Activated CD4-positive, alpha-beta T cell treated with anti-CD3 and anti-CD28 coated beads for 1 hour (primary cell): ENCODE data around the gene PPP1R15B.

ENCODE experiments used
- DNase-seq: peaks from one replicate; pipeline ENCODE4 v3.0.0-alpha.2; 2020

Gene PPP1R15B

DNA sequence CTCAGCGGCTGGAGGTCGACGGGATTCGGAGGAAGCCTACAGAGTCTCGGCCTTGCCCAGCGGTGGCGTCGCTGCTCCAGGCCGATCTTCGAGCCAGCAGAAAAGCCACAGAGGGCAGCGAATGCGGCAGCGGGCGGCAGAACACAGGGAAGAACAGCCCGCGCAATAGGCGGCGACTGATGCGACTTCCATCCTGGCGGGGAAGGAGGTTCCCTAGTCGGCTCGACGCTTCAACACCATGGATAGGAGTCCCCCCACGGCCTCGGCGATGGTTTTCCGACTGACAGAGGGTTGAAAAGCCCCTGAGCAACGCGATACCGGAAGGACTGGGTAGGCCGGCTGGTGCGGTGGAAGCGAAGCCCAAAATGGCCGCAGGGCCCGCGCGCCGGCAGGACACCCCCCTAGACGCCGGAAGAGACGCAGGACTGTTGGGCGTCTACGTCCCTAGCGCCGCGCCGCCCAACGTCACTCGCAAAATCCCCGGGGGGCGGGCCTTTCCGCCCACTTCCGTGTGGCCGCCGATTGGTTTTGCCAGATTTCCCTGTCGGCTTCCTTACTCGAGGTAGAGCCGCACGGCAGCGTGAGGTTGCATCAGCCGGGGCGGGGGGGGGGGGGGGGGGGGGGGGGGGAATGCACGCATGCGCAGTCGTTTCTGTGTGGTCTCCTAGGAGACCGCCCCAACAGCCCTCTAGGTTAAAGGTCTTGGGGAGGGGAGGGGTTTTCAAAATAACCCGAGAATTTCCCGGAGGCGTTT, at the start of gene PPP1R15B:
Gene PPP1R15B (minus strand): TSS at position 367 of the 754 bp plus-strand sequence. CDS start 406 bp downstream, outside the sequence.
- DNase-seq: peak; percentile 97

DNA sequence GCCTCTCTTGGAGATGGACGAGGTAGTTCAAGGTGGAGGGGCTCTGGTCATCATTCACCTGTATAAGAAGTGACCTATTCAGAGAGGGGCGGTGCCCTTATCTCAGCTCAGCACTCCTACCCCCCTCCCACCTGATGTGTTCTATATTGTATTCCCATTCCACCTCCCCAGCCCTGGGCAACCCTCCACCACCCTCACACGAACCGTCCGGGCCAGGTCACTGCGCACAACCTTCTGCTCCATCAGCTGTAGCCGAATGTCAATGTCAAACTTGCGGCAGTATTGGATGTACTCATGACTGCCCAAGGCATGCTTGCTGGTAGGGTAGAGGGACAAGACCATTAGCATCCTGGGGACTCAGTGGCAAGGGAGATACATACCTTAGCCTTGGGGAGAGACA, 48.7 kb upstream of the PPP1R15B start:
- no peak for DNase-seq

DNA sequence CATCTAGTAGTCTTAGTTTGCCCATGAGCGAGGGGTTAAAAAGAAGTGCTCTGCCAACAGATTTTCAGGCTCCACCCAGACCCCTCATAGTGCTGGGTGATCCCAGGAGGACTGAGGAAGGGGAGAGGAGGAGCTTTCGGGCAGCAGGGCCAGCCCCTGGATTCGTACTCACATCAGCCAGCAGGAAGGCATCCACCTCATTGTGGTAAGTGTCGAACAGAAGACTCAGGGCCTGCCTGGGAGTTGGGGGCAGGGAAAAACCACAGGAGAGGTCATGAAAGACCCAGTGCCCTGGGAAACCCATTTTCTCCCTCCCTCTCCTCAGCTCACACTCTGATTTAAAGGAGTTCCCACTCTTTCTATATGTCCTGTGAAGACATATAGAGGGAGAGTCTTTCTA, 48.1 kb upstream of the PPP1R15B start:
- DNase-seq: no peak

DNA sequence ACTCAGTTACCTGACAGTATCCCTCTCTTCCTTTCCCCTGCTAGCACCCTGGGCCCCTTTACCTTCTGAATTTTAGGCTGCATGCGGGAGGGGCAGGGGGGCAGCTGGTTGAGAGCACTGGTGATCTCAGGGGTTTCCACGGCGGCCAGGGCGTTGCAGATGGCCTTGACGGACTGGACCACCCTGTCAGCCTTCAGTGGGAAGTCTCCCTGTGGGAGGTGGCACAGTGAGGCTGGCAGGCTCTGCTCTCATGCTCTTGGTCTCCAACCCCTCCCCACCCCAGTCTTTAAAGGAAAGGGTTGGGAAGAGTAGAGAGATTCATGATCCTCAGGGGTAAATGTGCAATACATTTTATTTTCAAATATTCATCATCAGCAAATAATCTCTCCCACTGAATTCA, 46.0 kb upstream of the PPP1R15B start:
- no peak for DNase-seq

DNA sequence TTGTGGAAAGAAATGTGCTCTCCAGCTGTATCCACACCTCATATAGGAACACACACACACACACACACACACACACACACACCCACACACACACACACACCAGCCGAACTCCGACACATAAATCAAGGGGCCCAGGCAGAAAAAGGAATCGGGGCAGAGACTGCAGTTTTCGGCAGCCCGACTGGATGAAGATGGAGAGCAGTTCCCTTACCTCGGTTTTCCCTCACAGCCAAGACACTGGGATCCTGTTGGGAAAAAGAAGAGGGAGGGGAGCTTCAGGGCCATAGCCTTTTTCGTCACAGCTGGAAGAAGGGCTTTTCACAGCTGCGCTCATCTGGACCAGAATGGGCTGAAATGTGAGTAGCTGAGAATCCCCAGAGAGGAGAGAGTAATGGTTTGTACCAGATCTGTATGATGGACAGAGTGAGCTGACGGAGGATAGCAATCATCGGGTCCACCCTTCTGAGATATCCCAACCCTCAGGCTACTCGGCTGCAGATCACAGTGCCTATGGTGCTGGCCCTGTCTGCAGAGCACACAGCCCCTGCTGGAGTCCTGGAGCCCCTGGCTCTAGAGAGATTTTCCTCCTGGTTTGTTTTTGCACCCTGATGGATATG, 45.3 kb upstream of the PPP1R15B start:
- DNase-seq: no peak

DNA sequence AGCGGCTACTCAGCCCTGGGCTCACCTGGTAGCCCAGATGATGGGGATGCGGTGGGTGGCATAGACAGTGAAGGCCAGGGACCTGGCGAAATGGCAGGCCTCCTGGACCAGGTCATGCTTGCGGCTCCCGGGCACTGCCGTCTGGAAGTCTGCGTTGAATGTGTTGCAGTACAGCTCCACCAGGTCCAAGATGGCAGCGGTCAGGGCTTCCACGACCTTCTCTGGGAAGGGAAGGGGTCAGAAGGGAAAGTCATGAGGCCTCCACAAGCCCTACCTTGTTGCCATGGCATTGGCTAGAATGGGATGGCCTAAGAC, 44.2 kb upstream of the PPP1R15B start:
- no peak for DNase-seq

DNA sequence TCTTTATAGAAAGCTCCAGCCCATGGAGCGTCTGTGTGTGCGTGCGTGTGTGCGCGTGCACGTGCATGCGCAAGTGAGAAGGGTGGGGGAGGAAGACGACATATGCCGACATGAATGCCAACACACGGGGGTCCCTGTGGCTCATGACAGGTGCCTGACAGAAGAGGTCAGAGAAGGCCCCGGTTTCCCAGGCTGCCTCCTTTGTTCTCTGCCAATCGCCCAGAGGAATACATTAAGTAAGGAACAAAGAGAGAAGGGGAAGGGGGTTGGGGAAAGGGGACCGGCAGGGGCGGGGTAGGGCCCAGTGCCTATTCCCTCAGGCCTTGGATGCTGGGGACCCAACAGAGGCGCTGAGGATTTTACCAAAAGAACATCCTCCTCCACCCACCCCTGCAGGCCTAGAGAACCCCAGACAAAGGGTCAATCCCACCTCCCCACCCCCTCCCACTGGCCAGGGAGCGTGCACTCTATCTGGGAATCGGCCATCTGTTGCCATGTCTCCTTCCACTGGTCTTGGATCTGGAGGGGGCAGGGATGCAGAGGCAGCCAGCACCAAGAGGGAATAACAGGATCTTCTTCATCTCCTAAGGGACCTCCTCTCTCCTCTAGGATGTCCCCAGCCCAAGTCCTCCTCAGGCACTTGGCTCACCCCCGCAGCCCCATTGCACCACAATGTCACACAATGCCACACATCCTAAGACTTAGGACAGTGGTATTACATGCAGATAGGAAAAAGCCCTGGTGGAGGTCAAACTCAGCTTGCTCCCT, 43.6 kb upstream of the PPP1R15B start:
- DNase-seq: no peak

DNA sequence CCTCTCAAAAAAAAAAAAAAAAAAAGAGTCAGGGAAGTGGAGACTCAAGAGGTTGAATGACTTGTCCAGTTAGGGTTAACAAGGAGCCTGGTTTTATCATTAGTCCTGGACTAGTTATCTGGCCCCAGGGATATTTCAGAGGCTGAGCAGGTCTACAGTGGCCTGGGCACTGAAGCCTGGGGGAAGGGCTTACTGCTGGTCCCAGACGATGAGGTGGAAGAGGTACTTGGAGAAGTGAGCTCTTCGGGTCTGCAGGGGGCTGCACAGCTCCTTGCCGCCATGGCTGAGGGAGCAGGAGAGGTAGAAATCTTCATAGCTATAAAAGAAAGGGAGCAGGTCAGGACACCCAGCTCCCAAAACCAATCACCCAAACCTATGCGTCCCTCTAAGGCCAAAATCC, 42.9 kb upstream of the PPP1R15B start:
- no peak for DNase-seq

DNA sequence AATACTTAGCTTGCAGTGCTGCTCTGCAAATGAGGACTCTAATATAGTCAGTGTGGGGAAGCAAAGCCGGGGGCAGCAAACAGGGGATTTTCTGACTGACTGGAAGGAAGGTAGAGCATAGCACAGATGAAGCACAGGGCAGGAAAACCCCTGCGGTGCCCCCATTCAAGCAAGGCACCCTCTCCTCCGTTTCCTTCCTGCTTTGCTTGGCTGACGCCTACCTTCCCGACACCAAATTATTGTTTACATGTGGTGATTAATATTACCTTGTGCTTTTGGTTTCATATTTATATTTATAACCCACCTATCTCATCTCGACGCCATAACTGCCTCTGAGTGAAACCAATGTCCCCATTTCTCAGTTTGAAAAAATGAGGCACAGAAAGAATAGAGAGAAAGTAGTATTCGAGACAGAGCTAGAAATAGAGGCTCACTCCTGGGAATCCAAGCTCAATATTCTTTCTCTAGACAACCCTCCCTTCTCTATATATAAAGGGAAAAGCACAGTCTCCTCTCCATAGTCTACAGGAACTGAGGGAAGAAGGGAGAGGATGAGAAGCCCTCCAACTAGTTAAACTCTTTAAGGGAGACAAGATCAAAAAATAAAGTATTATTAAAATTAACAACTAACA, 41.6 kb upstream of the PPP1R15B start:
- peak; percentile 41 for DNase-seq

DNA sequence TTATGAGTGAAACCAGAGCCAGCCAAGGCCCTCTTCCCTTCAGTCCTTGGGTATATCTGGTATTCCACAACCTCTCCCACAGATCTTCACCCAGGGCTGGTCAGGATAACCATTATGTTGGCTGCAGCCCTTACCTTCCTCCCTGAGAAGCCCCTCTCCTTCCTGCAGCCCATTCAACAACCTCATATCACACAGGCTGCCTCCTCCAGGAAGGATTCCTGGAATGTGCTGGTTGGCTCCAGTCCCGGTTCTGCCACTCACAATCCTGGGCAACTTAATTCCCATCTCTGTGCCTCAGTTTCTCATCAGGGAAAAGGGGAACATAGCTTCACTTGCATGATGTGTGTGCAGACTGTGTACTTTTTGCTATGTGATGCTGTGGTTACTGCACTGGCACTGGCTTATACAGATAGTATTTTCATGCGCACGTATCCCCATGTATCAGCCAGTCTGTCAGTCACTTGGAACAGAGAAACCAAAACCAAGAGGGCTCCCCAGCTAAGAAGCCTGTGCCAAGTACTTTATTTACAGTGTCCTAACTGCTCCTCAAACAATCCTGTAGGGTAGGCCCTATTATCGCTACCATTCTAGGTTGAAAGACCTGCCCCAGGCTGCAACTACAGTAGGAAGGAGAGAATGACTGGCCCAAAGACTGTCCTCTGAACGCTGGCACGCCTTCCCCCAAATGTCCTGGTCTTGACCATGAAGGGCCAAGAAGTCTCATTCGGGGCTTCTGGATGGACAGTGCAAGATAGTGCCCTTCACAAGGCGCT, 39.9 kb upstream of the PPP1R15B start:
- no peak for DNase-seq

DNA sequence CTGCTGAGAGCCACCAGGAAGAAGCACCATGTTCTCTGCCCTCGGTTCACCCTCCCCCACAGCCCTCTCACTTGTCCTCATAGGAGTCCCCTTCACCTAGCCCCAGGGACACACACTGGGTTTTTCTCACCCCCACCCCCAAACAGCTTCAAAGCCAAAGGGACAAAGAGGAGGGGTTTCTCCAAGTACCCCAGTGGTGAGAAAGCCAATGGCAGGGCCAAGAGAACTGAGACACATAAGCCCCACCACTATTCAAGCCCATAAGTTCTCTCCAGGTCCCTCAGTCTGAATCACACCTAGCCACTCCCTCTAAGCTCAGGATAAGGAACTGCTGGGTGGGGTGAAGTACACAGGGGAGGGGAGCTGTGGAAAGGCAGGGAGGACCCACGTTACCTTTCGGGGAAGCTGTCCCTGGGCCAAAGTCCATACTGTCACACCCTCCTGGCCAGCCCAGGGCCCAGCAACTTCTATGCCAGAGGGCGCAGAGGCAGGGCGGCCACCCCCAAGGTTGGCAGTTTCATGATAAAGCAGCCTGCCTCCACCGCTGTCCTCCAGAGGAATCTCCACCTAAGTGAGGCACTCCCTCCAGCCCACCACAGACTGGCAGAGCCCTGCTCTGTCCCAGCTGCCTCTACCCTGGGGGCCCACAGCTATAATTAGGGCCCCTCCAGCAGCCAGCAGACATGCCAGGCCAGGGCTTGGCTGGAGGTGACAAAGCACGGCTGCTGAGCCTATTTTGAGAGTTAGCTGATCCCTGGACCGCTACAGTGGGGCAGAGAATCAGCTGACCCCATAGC, 39.0 kb upstream of the PPP1R15B start:
- DNase-seq: no peak

DNA sequence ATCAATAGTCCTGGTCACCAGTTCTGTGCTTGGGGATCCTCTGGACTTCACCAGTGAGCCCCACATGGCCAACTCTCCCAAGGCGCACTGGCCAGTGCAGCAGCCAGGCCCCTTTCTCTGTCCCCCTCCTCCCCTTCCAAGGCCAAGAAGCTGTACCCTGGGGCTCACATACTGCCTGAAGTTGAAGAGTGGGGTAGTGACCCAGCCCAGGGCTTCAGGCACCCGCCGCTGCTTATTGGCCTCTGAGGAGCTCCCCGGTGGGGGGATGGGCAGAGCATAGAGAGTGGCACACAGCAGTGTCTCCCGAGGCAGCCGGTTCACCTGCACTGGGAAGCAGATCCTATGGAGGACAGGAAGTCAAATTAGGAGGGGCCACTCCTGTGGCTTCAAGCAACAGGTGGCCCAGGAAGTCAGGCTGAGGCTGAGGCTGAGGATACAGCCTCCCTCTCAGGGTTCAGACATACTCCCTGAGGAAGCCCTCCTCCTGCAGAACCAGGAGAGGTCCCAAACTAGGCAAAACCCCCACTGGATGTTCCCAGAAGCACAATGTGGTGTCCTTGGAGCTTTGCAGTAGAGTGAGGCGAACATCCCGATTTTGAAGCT, 38.2 kb upstream of the PPP1R15B start:
- DNase-seq: no peak

DNA sequence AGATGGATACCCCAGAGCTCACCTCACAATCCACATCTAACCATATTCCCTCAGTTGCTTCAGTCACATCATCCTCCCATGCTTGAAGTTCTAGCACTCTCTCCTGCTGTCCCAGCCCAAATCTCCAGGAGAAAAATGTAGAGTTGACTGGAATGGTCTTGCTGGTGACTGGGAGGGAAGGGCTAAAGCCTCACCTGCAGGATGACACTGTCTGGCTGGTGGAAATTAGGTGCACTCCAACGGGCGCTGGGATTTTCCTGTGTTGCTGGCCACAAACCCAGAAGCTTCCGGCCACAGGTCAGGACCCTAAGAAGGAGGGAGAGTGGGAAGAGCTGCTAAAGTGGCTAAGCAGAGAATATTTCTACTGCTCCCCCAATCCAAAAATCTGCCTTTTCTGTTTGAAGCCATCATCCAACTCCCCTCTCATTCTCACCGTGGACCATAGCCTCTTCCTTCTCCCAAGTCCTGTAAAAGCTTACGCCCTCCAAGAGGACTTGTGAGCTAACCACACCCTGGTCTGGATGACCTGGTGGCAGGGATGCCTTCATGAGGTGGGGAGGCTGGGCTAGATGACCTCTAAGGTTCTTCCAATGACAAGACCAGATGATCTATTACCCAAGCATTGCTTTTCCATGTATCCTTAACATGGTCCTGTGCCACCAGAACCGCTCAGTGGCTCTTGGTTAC, 37.5 kb upstream of the PPP1R15B start:
- no peak for DNase-seq

DNA sequence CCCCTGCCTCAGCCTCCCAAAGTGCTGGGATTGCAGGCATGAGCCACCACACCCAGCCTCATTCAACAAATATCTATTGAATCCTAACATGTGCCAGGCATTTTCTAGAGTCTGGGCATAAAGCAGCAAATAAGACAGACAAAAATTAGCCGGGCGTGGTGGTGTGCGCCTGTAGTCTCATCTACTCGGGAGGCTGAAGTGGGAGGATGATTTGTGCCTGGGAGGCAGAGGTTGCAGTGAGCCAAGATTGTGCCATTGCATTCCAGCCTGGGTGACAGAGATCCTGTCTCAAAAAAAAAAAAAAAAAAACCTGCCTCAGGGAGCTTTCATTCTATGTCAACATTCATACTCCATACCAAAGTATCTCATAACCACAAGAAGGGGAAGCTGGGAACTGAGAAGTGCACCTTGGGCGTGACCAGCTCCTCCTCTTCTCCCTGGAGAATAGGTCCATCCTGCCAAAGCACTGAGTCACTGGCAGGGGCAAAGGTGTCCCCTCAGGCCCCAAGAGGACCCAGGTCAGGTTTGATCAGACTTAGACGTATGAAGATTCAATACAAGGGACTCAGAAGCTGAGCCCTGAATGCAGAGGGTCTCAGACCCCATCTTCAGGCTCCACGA, 36.8 kb upstream of the PPP1R15B start:
- DNase-seq: no peak

DNA sequence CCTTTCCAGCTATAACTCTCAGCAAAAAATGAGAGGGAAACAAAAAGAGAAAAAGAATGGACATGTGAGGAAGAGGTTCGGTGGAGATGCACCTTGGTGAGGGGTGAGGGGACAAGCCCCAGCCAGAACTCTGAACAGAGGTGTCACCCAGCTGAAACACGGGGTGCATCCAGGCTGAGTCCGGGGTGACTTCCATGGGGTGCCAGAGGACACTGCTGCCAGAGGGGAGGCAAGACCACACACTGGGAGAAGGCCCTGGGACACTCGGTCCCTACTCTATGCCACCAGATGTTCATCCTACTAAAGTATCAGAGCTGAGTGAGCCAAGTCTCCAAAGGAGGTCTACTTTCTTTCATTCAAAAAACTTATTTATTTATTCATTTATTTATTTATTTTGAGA, 36.1 kb upstream of the PPP1R15B start:
- no peak for DNase-seq

DNA sequence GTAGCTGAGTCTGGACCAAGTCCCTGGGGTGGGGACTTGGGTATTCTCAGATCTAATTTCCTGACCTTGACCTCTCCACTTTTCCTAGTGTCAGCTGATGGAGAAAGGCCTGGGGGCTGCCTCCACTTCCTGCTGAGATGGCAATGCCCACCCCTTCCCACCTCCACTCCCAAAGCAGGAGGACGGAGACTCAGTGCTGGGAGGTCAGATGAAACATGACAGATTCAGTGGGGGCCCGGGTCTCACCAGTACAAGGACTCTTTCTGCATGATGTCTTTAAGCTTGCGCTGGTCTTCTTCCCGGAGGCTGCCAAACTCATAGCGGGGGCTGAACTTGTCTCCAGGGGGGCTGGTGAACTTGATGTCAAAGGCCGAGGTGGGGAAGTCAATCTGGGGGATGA, 35.6 kb upstream of the PPP1R15B start:
- no peak for DNase-seq

DNA sequence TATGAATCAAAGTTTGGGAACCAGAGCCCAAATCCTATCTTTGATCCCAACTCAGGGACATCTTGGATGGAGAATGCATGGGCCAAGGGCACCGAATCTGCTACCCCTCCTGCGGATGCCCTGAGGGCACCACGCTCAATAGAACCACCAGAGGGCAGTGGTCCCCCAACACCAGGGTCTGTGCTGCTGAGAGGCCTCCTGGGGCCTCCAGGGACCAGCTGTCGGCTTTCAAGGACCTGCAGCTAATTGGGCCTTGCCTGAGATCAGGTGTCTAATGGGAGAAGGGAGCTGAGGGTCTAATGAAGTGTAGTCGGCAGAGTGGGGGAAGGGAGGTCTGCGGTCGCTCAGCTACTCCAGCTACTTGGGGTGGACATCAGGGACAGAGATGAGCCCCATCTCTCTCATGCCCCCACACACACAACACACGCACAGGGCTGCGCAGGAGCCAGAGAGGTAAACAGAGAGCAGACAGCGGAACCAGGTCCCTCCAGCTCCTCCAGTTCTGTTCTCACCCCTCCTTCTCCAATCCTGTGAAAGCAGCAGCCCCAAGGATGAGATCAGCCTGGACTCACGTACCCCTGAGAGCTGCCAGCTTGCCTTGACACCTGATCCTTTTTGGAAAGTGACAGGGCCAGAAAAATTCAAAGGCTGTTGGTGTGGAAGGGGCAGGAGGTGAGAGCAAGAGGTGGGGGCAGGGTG, 34.9 kb upstream of the PPP1R15B start:
- peak; percentile 68 for DNase-seq

DNA sequence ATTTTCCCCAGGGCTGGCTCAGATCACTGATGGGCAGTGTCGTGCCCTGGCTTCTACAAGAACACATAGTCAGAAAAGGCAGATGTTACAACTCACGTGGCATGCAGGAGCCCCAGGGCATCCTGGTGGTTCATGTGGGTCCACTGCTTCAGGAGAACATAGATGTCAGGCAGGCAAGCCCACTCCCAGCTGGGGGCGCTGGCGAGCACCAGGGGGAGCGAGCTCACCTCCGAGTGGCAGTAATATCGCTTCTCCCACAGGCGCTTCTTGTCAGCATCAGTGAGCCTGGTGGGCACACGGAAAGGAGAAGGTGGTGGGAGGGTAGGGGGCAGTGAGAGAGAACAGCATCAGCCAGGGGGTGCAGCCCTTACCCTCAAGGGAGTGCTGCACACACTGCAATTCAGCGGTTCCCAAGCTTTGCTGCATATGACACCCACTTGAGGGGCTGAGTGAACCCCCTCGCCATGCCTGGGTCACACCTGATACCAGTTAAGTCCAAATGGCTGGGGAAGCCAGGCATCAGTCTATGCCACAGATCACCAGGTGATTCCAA, 34.3 kb upstream of the PPP1R15B start:
- DNase-seq: no peak

DNA sequence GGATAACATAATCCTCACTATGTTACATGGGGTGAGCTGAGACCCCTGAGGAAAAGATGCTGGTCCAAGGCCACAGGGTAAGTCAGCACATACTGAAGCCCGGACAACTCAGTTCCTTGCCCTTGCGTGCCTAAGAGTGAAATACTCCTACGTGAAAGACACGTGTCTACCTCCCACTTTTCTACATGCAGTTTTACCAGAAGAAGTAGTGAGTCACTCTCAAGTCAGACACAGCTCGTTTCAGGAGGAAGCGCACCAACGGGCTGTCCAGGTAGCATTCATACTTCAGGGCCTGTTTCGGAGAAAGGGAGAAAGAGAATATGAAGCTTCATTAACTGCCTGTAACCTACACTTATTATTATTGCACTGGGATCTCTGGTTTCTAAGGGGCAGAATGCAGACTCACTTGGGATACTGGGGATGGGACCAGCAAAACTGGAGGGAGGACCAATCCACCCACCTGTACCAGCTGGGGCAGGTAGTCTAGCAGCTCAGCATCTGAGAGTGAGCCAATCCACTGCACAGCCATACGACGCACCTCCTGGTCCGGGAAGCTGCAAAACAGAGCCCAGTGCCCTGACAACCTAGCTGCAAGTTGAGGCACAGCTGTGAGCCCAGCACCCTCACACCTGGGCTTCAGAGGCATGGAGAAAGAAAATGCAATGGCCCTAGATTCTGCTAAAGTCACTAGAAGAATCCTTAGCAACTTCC, 32.4 kb upstream of the PPP1R15B start:
- DNase-seq: no peak
